ENCODE measurements around the gene CELF5. TPM values are rescaled to one million over a fixed set of nuclear protein-coding genes. Genes with fewer than 3 reads are reported as not detected.

The CELF5 gene
- total and polyA plus RNA-seq, 9 of the 15 experiments (the other 6 are each of a cell fraction or from before 2014, with no cell fraction given) = 0.01 to 0.56 (median 0.22) TPM

- TF ChIP-seq EHMT2 (IDR thresholded peaks at IDR 0.05) (no peak), ESRRB (CRISPR knock-in tag; IDR thresholded peaks at IDR 0.05; ENCODE audit: borderline replicate concordance) (no peak), ZNF121 (CRISPR knock-in tag; conservative IDR thresholded peaks at IDR 0.05) (peak; percentile 62), NR2C1 (IDR thresholded peaks at IDR 0.05) (peak; percentile 96), NR2C1 (tag; IDR thresholded peaks at IDR 0.05) (peak; percentile 95)
Observed at GRCh38 chr19:3338541-3339181, 114.2 kb downstream of the CELF5 start (continued).

DNA sequence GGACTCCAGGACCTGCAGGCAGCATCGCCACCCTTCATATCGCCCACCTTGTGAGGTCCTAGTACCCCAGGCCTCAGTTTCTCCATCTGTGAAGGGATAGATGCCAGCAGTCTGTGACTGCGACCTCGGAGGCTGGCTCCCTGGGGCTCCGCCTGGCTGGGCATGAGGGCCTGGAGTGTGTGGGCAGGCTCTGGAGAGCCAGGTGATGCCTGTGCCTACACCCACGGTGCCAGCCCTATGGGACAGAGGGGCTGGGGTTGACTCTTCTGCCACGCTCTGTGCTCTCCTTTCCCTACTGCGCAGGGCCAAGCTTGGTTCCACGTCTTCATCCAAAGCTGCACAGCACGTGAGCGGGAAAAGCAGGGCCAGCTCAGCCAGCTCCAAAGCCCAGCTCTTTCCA is 115.9 kb downstream of the CELF5 start:
- Histone ChIP-seq H4K20me1 (replicated peaks; ENCODE audit: control insufficient read depth, insufficient read depth, low read length) (peaks cover 4% of the 10 kb centered on the region; the same call in 1 of the 2 replicates), H3K36me3 (ENCODE audit: control insufficient read depth, insufficient read depth, low read length) (no peaks in the 10 kb centered on the region), H2AFZ (ENCODE audit: low read depth, low read length) (no peak overlapping the region), H3K9me1 (ENCODE audit: control insufficient read depth, insufficient read depth, low read length) (no peaks in the 10 kb centered on the region), H3K4me3 (no peak overlapping the region), H3K9ac (ENCODE audit: insufficient read depth in 1 of 2, low read depth in 2 of 2, low read length in 2 of 2) (no peak overlapping the region), H3K9me3 (replicated peaks; ENCODE audit: control insufficient read depth, insufficient read depth, low read depth, low read length) (no peaks in the 10 kb centered on the region), H3K27me3 (ENCODE audit: control insufficient read depth in 2 of 2, insufficient read depth in 2 of 2, low read length in 2 of 2) (peaks cover 0 to 8% of the 10 kb centered on the region in 2 experiments; a peak in 3 of 5 replicates), H3K4me2 (ENCODE audit: insufficient read depth, low read length) (no peak overlapping the region), H3K79me2 (ENCODE audit: control insufficient read depth, insufficient read depth, low read length) (no peaks in the 10 kb centered on the region), H3K27ac (ENCODE audit: extremely low read depth, low read depth, low read length) (no peak overlapping the region), H3K4me1 (replicated peaks in 1 of 2; ENCODE audit: control insufficient read depth in 2 of 2, insufficient read depth in 2 of 2, low read length in 2 of 2) (peaks cover 0 to 26% of the 10 kb centered on the region in 2 experiments; a peak in 3 of 5 replicates)
- POLR2A ChIA-PET = interaction anchor here (1.0 to 1.1 kb wide), 2 partner anchors 8 to 62 kb away, joined by 3 read pairs; no protein-coding TSS in a partner anchor
- DNase-seq (ENCODE audit: extremely low read depth in 1 of 4, low spot score in 3 of 4) (no peak), ATAC-seq (no peak), FAIRE-seq (no peak)
- CTCF ChIA-PET (ENCODE audit: low intra/inter-chr PET ratio) = interaction anchor here (1.0 kb wide), 1 partner anchor 89 kb away, joined by 3 read pairs; no protein-coding TSS in a partner anchor
- intact Hi-C loops (cut with micrococcal nuclease) (loop anchor here (5.0 kb wide), 1 partner anchor 87 kb away; no protein-coding TSS in a partner anchor), in situ Hi-C loops (cut with MboI) (loop anchor here (5.0 kb wide), 1 partner anchor 92 kb away; no protein-coding TSS in a partner anchor)
- WGBS (ENCODE audit: insufficient coverage, low coverage, missing lambda C conversion rate) = 55% methylated on average over 9 of the region's 11 CpGs
- BruUV-seq (replicated peaks) = no TSS peak
- TF ChIP-seq CBX1 (IDR thresholded peaks at IDR 0.05; ENCODE audit: low read depth) (no peak), SRSF7 (optimal IDR thresholded peaks at IDR 0.05; ENCODE audit: low read depth, low read length) (no peak), CXXC5 (CRISPR knock-in tag; IDR thresholded peaks at IDR 0.05) (no peak), SMARCA5 (IDR thresholded peaks at IDR 0.05) (no peak), POLR2H (tag; IDR thresholded peaks at IDR 0.05; ENCODE audit: low read depth) (no peak), TGIF2 (CRISPR knock-in tag; IDR thresholded peaks at IDR 0.05) (no peak)
- TF ChIP-seq, protein P1, sequence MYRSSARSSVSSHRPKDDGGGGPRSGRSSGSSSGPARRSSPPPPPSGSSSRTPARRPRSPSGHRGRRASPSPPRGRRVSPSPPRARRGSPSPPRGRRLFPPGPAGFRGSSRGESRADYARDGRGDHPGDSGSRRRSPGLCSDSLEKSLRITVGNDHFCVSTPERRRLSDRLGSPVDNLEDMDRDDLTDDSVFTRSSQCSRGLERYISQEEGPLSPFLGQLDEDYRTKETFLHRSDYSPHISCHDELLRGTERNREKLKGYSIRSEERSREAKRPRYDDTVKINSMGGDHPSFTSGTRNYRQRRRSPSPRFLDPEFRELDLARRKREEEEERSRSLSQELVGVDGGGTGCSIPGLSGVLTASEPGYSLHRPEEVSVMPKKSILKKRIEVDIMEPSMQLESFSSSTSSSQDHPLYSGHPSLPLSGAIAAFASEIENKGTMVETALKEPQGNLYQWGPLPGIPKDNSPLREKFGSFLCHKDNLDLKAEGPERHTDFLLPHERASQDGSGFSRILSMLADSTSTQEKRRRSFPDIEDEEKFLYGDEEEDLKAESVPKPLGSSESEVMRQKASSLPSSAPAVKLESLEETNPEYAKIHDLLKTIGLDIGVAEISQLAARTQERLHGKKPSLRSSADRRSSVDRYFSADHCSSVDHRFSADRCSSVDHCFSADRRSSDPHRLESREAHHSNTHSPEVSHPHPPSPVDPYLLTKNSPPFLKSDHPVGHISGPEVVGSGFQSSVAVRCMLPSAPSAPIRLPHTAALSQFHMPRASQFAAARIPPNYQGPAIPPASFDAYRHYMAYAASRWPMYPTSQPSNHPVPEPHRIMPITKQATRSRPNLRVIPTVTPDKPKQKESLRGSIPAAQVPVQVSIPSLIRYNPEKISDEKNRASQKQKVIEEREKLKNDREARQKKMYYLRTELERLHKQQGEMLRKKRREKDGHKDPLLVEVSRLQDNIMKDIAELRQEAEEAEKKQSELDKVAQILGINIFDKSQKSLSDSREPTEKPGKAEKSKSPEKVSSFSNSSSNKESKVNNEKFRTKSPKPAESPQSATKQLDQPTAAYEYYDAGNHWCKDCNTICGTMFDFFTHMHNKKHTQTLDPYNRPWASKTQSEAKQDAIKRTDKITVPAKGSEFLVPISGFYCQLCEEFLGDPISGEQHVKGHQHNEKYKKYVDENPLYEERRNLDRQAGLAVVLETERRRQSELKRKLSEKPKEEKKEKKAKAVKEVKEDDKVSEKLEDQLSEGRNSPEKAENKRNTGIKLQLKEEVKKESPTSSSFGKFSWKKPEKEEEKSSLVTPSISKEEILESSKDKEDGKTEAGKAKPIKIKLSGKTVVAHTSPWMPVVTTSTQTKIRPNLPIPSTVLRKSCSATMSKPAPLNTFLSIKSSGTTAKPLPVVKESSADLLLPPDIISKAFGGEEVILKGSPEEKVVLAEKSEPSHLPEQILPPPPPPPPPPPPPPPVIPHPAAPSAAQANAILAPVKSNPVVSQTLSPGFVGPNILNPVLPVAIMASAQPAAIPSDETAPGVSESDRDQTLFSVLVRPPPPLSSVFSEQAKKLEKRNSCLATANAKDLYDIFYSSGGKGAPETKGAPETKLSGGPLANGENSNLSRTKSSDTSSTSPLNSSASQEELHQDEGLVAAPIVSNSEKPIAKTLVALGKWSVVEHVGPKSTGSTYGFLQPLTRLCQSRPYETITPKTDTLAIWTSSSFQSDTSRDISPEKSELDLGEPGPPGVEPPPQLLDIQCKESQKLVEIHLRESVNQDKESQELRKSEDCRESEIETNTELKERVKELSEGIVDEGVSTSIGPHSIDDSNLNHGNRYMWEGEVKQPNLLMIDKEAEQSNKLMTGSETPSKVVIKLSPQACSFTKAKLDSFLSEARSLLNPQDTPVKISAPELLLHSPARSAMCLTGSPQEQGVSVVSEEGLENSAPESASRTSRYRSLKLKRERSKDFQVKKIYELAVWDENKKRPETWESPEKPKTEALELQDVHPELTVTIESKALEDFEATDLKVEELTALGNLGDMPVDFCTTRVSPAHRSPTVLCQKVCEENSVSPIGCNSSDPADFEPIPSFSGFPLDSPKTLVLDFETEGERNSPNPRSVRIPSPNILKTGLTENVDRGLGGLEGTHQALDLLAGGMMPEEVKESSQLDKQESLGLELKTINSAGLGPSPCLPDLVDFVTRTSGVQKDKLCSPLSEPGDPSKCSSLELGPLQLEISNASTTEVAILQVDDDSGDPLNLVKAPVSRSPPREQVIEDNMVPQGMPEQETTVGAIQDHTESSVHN (IDR thresholded peaks at IDR 0.05; ENCODE audit: borderline replicate concordance in 1 of 2, low read depth in 1 of 2) = no peak

Measured in K562 (cell line).